Renal cortical epithelial cell (primary cell): ENCODE data around the gene BBS9. TPM values are rescaled to one million over a fixed set of nuclear protein-coding genes. Genes with fewer than 3 reads are reported as not detected.
"Not testable (repeated sequence)": the region's sequence is repeated elsewhere in the genome, so short reads cannot be mapped to it uniquely, and the experiment has no call there.

Experiments used
- DNase-seq: peaks from one replicate; pipeline ENCODE4 v3.0.0-alpha.2; 2011; ENCODE audit warnings: low read depth
- total RNA-seq: library from RNA; depleted of rRNA; stranded (reverse); fragments of >200 nt; gene quantifications from 2 replicates; pipeline ENCODE4 v1.2.3, GENCODE V29; 2014

BBS9 gene
- total RNA-seq, 1 donor from 2014 or later, result 23.7 TPM

GRCh38 chr7:33495207-33495606, 365.8 kb downstream of the BBS9 start:
- DNase-seq, result peak; percentile 92

GRCh38 chr7:33497051-33497450, 367.7 kb downstream of the BBS9 start:
- DNase-seq, result no peak

- no peak for DNase-seq
Observed at GRCh38 chr7:33500703-33501701, 371.6 kb downstream of the BBS9 start.

- no peak for DNase-seq
Observed at GRCh38 chr7:33503014-33503413, 373.6 kb downstream of the BBS9 start.

GRCh38 chr7:33503736-33504135, 374.4 kb downstream of the BBS9 start:
- DNase-seq, result no peak

- DNase-seq, result no peak
Observed at GRCh38 chr7:33504266-33504665, 374.9 kb downstream of the BBS9 start.

- DNase-seq, result no peak
Observed at GRCh38 chr7:33509206-33509605, 379.8 kb downstream of the BBS9 start.

- no peak for DNase-seq
Observed at GRCh38 chr7:33511778-33512177, 382.4 kb downstream of the BBS9 start.

GRCh38 chr7:33516568-33516967, 387.2 kb downstream of the BBS9 start:
- DNase-seq, result no peak

- DNase-seq, result no peak
Observed at GRCh38 chr7:33517191-33517590, 387.8 kb downstream of the BBS9 start.

GRCh38 chr7:33527008-33527407, 397.6 kb downstream of the BBS9 start:
- DNase-seq, result not testable (repeated sequence)

- not testable (repeated sequence) for DNase-seq
Observed at GRCh38 chr7:33527613-33528012, 398.2 kb downstream of the BBS9 start.

- no peak for DNase-seq
Observed at GRCh38 chr7:33529070-33529469, 399.7 kb downstream of the BBS9 start.

- DNase-seq, result no peak
Observed at GRCh38 chr7:33530664-33531063, 401.3 kb downstream of the BBS9 start.

GRCh38 chr7:33531888-33532287, 402.5 kb downstream of the BBS9 start:
- DNase-seq, result no peak

GRCh38 chr7:33534833-33535232, 405.5 kb downstream of the BBS9 start:
- DNase-seq, result no peak

GRCh38 chr7:33535989-33536388, 406.6 kb downstream of the BBS9 start:
- no peak for DNase-seq

GRCh38 chr7:33536398-33537103, 407.2 kb downstream of the BBS9 start:
- DNase-seq, result no peak

- DNase-seq, result no peak
Observed at GRCh38 chr7:33537104-33537477, 407.7 kb downstream of the BBS9 start.

- DNase-seq, result no peak
Observed at GRCh38 chr7:33539198-33539597, 409.8 kb downstream of the BBS9 start.

GRCh38 chr7:33539659-33540400, 410.5 kb downstream of the BBS9 start:
- DNase-seq, result no peak

- peak; percentile 2 for DNase-seq
Observed at GRCh38 chr7:33547880-33548279, 418.5 kb downstream of the BBS9 start.
